PC-9 (cell line): ENCODE data around the gene TRMT5. TPM values are rescaled to one million over a fixed set of nuclear protein-coding genes. Genes with fewer than 3 reads are reported as not detected.

ENCODE experiments used
- BruUV-seq: library from RNA; stranded (reverse); fragments of 400-500 nt; replicated peaks from 2 replicates; lab custom pipeline; 2021; lab: Mats Ljungman, UMichigan
- CTCF ChIA-PET: fragments of 300-600 bp; sonication (Branson Sonifier 250); formaldehyde crosslinking; loops from one replicate; lab custom pipeline; 2022; ENCODE audit warnings: antibody characterized with exemption; lab: Charles Lee
- POLR2A ChIA-PET: fragments of 300-600 bp; sonication (Branson Sonifier 250); formaldehyde crosslinking; loops from one replicate; lab custom pipeline; 2022; ENCODE audit warnings: antibody characterized with exemption; ENCODE audit not compliant: unreplicated experiment; lab: Charles Lee
- DNase-seq, 2 experiments: peaks; one replicate each; pipeline versions ENCODE4 v3.0.0 to v3.0.0-alpha.2; 2015 to 2022; ENCODE audit warnings: mixed read lengths in 1 of 2
- H2AFZ ChIP-seq: fragments of 200-600 bp; sonication (generic); 2 replicates; pipeline ENCODE4 v1.8.1; 2017; ENCODE audit warnings: antibody characterized with exemption
- H3F3A ChIP-seq: fragments of 200-600 bp; sonication (generic); 2 replicates; pipeline ENCODE4 v1.8.1; 2017; ENCODE audit warnings: antibody characterized with exemption, mild to moderate bottlenecking, low read depth; ENCODE audit not compliant: insufficient read depth
- H3K27ac ChIP-seq: fragments of 200-600 bp; sonication (generic); 2 replicates; pipeline ENCODE4 v1.6.1; 2016; ENCODE audit warnings: mixed run types
- H3K27me3 ChIP-seq: fragments of 200-600 bp; sonication (generic); 2 replicates; pipeline ENCODE4 v1.6.1; 2016; ENCODE audit warnings: low read depth, mixed run types; ENCODE audit not compliant: insufficient read depth
- H3K36me3 ChIP-seq: fragments of 200-600 bp; sonication (generic); 2 replicates; pipeline ENCODE4 v1.6.1; 2016; ENCODE audit warnings: low read depth, mixed run types
- H3K4me1 ChIP-seq: fragments of 200-600 bp; sonication (generic); replicated peaks from 2 replicates; pipeline ENCODE4 v1.6.1; 2016; ENCODE audit warnings: mixed run types; ENCODE audit not compliant: insufficient read depth
- H3K4me2 ChIP-seq: fragments of 200-600 bp; sonication (generic); 2 replicates; pipeline ENCODE4 v1.6.1; 2017; ENCODE audit warnings: mixed run types
- H3K4me3 ChIP-seq: fragments of 200-600 bp; sonication (generic); 2 replicates; pipeline ENCODE4 v1.6.1; 2016; ENCODE audit warnings: mixed run types
- H3K79me2 ChIP-seq: fragments of 200-600 bp; sonication (generic); 2 replicates; pipeline ENCODE4 v1.6.1; 2017; ENCODE audit warnings: low read depth, mixed run types
- H3K9me2 ChIP-seq: fragments of 200-600 bp; sonication (generic); 2 replicates; pipeline ENCODE4 v1.8.1; 2017; ENCODE audit warnings: mild to moderate bottlenecking; ENCODE audit not compliant: insufficient read depth
- H3K9me3 ChIP-seq: fragments of 200-600 bp; sonication (generic); 2 replicates; pipeline ENCODE4 v1.8.1; 2016; ENCODE audit warnings: low read depth; ENCODE audit not compliant: insufficient read depth
- H4K20me1 ChIP-seq: fragments of 200-600 bp; sonication (generic); 2 replicates; pipeline ENCODE4 v1.8.1; 2017; ENCODE audit not compliant: insufficient read depth
- CTCF ChIP-seq: fragments of 200-600 bp; sonication (generic); conservative IDR thresholded peaks from 2 replicates; pipeline ENCODE4 v1.6.1; 2017; ENCODE audit warnings: mixed run types, antibody characterized with exemption, mild to moderate bottlenecking, moderate library complexity
- EZH2 ChIP-seq: fragments of 200-600 bp; sonication (generic); IDR thresholded peaks from 2 replicates; pipeline ENCODE4 v1.8.0; 2017; ENCODE audit warnings: antibody characterized with exemption, low read depth
- intact Hi-C: fragments of 100-400 bp; cut with micrococcal nuclease; formaldehyde crosslinking; loops from one replicate; pipeline ENCODE4 v1.10.0; 2022; ENCODE audit not compliant: unreplicated experiment
- total RNA-seq: library from RNA; stranded (reverse); gene quantifications from 2 replicates; pipeline ENCODE4 v1.2.3, GENCODE V29; 2021

The TRMT5 gene
- total RNA-seq, 1 experiment from 2014 or later = 17.6 TPM

GRCh38 chr14:60999536-60999935 is 18.7 kb upstream of the TRMT5 start:
- ChIA-PET CTCF (no interaction called here), POLR2A (interaction anchor here (0.5 to 0.7 kb wide), 2 partner anchors 179 to 270 kb away, joined by 4 to 6 read pairs; no protein-coding TSS in a partner anchor)
- no peaks in the 10 kb centered on the region for H3K4me1 ChIP-seq
- H3K4me3 ChIP-seq = no peak overlapping the region
- H3K36me3 ChIP-seq = no peaks in the 10 kb centered on the region
- H3F3A ChIP-seq = no peaks in the 10 kb centered on the region
- BruUV-seq = no TSS peak
- no peaks in the 10 kb centered on the region for H3K9me3 ChIP-seq
- no peaks in the 10 kb centered on the region for H4K20me1 ChIP-seq
- intact Hi-C loops = no loop called here
- H3K9me2 ChIP-seq = no peaks in the 10 kb centered on the region
- TF ChIP-seq CTCF (no peak), EZH2 (no peak)
- no peak overlapping the region for H3K27ac ChIP-seq
- no peaks in the 10 kb centered on the region for H3K79me2 ChIP-seq
- H2AFZ ChIP-seq = no peak overlapping the region
- DNase-seq = no peak
- no peak overlapping the region for H3K4me2 ChIP-seq
- H3K27me3 ChIP-seq = no peaks in the 10 kb centered on the region

GRCh38 chr14:60998617-60999016 is 17.7 kb upstream of the TRMT5 start:
- no peak overlapping the region for H3K4me3 ChIP-seq
- intact Hi-C loops = no loop called here
- H3K4me1 ChIP-seq = no peaks in the 10 kb centered on the region
- TF ChIP-seq EZH2 (no peak), CTCF (no peak)
- H4K20me1 ChIP-seq = no peaks in the 10 kb centered on the region
- BruUV-seq = no TSS peak
- no peak for DNase-seq
- no peak overlapping the region for H2AFZ ChIP-seq
- ChIA-PET CTCF (no interaction called here), POLR2A (no interaction called here)
- no peak overlapping the region for H3K27ac ChIP-seq
- H3K4me2 ChIP-seq = no peak overlapping the region
- H3K9me3 ChIP-seq = no peaks in the 10 kb centered on the region
- no peaks in the 10 kb centered on the region for H3K9me2 ChIP-seq
- no peaks in the 10 kb centered on the region for H3K79me2 ChIP-seq
- H3K36me3 ChIP-seq = no peaks in the 10 kb centered on the region
- H3K27me3 ChIP-seq = no peaks in the 10 kb centered on the region
- no peaks in the 10 kb centered on the region for H3F3A ChIP-seq

- peaks cover 4% of the 10 kb centered on the region for H3K36me3 ChIP-seq
- no peak overlapping the region for H3K4me2 ChIP-seq
- no peak overlapping the region for H2AFZ ChIP-seq
- no peaks in the 10 kb centered on the region for H3K79me2 ChIP-seq
- H3K9me2 ChIP-seq = no peaks in the 10 kb centered on the region
- H3K27me3 ChIP-seq = no peaks in the 10 kb centered on the region
- H3K27ac ChIP-seq = no peak overlapping the region
- H4K20me1 ChIP-seq = no peaks in the 10 kb centered on the region
- no peak overlapping the region for H3K4me3 ChIP-seq
- no peaks in the 10 kb centered on the region for H3K9me3 ChIP-seq
- no peaks in the 10 kb centered on the region for H3K4me1 ChIP-seq
- no peak for TF ChIP-seq CTCF
- TF ChIP-seq EZH2 = no peak
- no peaks in the 10 kb centered on the region for H3F3A ChIP-seq
- DNase-seq = peak in 1 of 2 experiments; percentile 32
- no TSS peak for BruUV-seq
- ChIA-PET CTCF (no interaction called here), POLR2A (no interaction called here)
- intact Hi-C loops = no loop called here
Measured at GRCh38 chr14:60989599-60989998, 8.7 kb upstream of the TRMT5 start.
